A673 (cell line): ENCODE data around the gene ELL2.

Source experiments
- CTCF ChIP-seq: fragments of 300-800, 200-600 bp; sonication (generic); conservative IDR thresholded peaks from 2 replicates; pipeline ENCODE4 v1.5.1; 2017; ENCODE audit warnings: low read depth, mild to moderate bottlenecking, antibody characterized with exemption, low read length, moderate library complexity, mixed read lengths
- EZH2 ChIP-seq: fragments of 200-600 bp; sonication (generic); IDR thresholded peaks from 2 replicates; pipeline ENCODE4 v1.6.1; 2017; ENCODE audit warnings: borderline replicate concordance, low read depth, mild to moderate bottlenecking, mixed read lengths, antibody characterized with exemption, low read length; ENCODE audit not compliant: poor library complexity, severe bottlenecking

DNA sequence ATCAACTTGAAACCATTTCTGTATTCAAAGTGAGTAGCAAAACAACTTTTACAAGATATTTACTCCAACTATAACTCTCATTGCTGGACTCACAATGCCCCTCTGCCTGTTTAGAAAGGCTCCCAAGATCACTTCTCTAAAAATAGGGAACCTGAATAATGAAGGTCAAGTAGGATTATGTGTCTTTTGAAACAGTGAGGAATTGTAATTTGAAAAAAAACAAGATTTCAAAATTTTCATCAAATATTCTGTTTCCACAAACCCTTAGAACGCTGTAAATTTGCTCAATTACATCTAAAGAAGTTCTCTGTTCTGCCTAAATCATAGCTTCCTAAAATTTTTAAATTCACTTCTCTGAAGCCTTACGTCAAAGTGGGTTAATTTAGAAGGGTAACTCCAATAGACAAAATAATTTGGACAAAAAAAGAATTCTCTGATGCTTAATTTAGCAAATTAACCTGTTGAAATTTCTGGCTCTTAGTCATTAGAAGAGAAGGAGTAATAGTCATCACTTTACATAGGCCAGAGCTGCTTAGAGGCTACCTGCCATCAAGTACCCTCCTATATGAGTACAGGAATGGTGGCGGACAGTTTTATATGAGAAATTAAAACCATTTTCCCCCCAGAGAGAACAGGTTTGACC, 4.0 kb downstream of the ELL2 start:
- TF ChIP-seq CTCF (no peak), EZH2 (no peak)
